ENCODE data around the gene KCNAB1.
"Not testable (repeated sequence)": the region's sequence is repeated elsewhere in the genome, so short reads cannot be mapped to it uniquely, and the experiment has no call there.

KCNAB1 gene

DNA sequence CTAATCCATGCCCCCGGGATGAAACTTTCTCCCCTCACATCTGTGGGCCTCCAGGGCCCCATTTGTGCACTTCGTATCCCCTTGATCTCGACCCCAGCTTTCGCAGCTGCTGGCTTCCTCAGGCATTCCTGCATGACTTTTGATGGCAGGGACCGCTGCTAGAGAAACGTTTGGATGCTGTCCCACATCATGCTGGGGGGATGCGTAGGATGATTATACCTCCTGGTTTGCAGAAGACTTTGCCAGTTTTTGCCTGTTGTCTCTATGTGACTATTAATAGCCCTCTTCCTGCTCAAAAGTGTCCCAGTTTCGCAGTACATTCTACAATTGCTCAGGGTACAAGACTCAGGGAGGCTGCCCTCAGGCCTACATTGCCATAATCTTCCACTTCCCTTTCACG lies 10.4 kb upstream of the KCNAB1 start:
- Histone ChIP-seq H3K27me3 (ENCODE audit: insufficient read depth, insufficient read length) (no peaks in the 10 kb centered on the region), H3K36me3 (ENCODE audit: insufficient read depth, insufficient read length, low read length) (no peaks in the 10 kb centered on the region), H3K9ac (ENCODE audit: insufficient read length, low read depth) (no peak overlapping the region), H3K4me3 (ENCODE audit: insufficient read length, low read depth) (no peak overlapping the region), H3K9me3 (ENCODE audit: insufficient read depth, low read length) (no peaks in the 10 kb centered on the region), H3K4me1 (ENCODE audit: insufficient read depth, insufficient read length) (no peaks in the 10 kb centered on the region)
- no peak for DNase-seq (ENCODE audit: low read depth, low spot score)
- TF ChIP-seq ZNF274 (IDR thresholded peaks at IDR 0.05; ENCODE audit: low read depth, low read length) (no peak), YY1 (IDR thresholded peaks at IDR 0.05; ENCODE audit: insufficient read depth, insufficient read length) (no peak), SUZ12 (IDR thresholded peaks at IDR 0.05; ENCODE audit: extremely low read depth, insufficient read depth, insufficient read length) (no peak)

DNA sequence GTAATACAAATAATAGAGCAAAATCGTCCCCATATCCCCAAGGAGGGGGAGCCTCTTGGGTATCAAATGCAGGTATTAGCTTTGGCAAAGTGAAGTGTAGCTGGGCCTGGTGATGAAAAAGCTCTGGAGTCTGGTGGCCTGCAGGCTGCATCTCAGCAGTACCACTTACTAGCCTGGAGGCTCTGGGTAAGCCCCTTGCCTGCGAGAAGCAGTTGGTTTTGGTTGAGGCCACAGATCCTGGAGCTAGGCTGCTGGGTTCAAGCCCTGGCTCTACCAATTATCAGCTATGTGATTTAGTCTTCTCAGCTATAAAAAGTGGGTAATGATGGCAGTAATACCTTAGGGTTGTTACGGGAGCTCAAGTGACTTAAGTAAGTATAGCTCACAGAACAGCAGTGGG lies 6.1 kb downstream of the KCNAB1 start:
- no peak for TF ChIP-seq SUZ12 (IDR thresholded peaks at IDR 0.05; ENCODE audit: extremely low read depth, insufficient read depth, insufficient read length)
- no peak for TF ChIP-seq YY1 (IDR thresholded peaks at IDR 0.05; ENCODE audit: insufficient read depth, insufficient read length)
- no peaks in the 10 kb centered on the region for H3K27me3 ChIP-seq (ENCODE audit: insufficient read depth, insufficient read length)
- no peak overlapping the region for H3K9ac ChIP-seq (ENCODE audit: insufficient read length, low read depth)
- no peak overlapping the region for H3K4me3 ChIP-seq (ENCODE audit: insufficient read length, low read depth)
- DNase-seq (ENCODE audit: low read depth, low spot score) = no peak
- H3K4me1 ChIP-seq (ENCODE audit: insufficient read depth, insufficient read length) = no peaks in the 10 kb centered on the region
- no peaks in the 10 kb centered on the region for H3K36me3 ChIP-seq (ENCODE audit: insufficient read depth, insufficient read length, low read length)
- no peaks in the 10 kb centered on the region for H3K9me3 ChIP-seq (ENCODE audit: insufficient read depth, low read length)

DNA sequence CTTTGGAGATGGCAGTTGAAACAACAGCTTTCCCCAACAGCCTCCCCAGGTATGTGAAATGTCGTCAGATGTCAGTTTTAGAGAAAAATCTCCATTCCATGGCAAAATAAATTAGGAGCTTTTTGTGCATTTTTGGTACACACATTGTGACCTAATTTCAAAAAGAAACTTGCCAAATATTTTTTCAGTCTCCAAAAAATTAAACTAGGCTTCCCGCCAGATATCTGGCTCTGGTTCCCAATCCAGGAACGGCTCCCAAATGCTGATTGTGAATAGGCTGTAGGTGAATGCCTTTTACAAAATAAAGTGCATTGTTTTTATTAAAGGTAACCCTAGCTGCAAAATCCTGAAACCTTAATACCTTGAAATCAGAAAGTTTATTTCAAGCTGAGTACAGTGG lies 10.9 kb downstream of the KCNAB1 start:
- H3K4me1 ChIP-seq (ENCODE audit: insufficient read depth, insufficient read length) = no peaks in the 10 kb centered on the region
- H3K27me3 ChIP-seq (ENCODE audit: insufficient read depth, insufficient read length) = no peaks in the 10 kb centered on the region
- H3K9ac ChIP-seq (ENCODE audit: insufficient read length, low read depth) = no peak overlapping the region

DNA sequence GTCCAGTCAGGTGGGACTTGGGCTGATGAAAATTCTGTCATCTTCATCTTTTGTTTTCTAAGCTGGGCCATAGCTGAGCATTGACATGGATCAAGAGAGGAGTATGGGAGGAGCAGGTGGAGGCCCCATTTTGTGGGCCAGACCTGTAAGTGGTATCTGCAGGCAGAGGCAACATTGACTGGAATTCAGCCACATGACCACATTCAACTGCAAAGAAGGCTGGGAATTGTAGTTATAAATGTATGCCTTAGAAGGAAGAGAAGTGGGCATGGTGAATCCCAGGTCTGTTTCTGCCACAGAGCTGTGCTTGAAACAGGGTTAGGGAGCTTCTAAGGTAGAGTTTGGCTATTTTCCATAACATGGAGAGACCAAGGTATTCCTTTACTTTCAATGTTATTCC lies 11.4 kb downstream of the KCNAB1 start:
- Histone ChIP-seq H3K9ac (ENCODE audit: insufficient read length, low read depth) (no peak overlapping the region), H3K4me1 (ENCODE audit: insufficient read depth, insufficient read length) (no peaks in the 10 kb centered on the region), H3K9me3 (ENCODE audit: insufficient read depth, low read length) (no peaks in the 10 kb centered on the region), H3K4me3 (ENCODE audit: insufficient read length, low read depth) (no peak overlapping the region), H3K27me3 (ENCODE audit: insufficient read depth, insufficient read length) (no peaks in the 10 kb centered on the region), H3K36me3 (ENCODE audit: insufficient read depth, insufficient read length, low read length) (no peaks in the 10 kb centered on the region)
- DNase-seq (ENCODE audit: low read depth, low spot score) = no peak
- TF ChIP-seq SUZ12 (IDR thresholded peaks at IDR 0.05; ENCODE audit: extremely low read depth, insufficient read depth, insufficient read length) (no peak), YY1 (IDR thresholded peaks at IDR 0.05; ENCODE audit: insufficient read depth, insufficient read length) (no peak), ZNF274 (IDR thresholded peaks at IDR 0.05; ENCODE audit: low read depth, low read length) (no peak)

More for the DNA sequence above, 10.9 kb downstream of the KCNAB1 start:
- no peak for DNase-seq (ENCODE audit: low read depth, low spot score)
- H3K9me3 ChIP-seq (ENCODE audit: insufficient read depth, low read length) = no peaks in the 10 kb centered on the region
- H3K36me3 ChIP-seq (ENCODE audit: insufficient read depth, insufficient read length, low read length) = no peaks in the 10 kb centered on the region
- H3K4me3 ChIP-seq (ENCODE audit: insufficient read length, low read depth) = no peak overlapping the region
- TF ChIP-seq YY1 (IDR thresholded peaks at IDR 0.05; ENCODE audit: insufficient read depth, insufficient read length) = no peak

DNA sequence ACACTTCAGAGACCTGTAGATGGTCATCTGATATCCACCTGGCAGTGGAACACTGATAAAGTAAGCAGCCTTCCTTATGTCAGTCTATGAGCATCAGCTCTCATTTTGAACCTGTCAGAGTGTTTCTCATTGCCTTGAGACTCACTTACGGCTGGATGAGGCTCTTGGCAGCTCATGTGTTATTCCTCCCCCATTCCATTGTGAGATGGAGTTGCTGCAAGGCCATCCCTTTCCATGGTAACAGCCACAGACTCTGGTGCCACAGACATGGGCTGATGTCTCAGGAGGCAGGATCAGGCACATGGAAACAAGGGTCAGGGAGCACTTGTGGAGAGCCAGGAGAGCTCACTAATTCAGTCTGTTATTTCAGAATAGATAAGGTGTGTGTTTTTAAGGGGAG lies 11.9 kb downstream of the KCNAB1 start:
- Histone ChIP-seq H3K4me1 (ENCODE audit: insufficient read depth, insufficient read length) (no peaks in the 10 kb centered on the region), H3K9me3 (ENCODE audit: insufficient read depth, low read length) (no peaks in the 10 kb centered on the region), H3K27me3 (ENCODE audit: insufficient read depth, insufficient read length) (no peaks in the 10 kb centered on the region), H3K36me3 (ENCODE audit: insufficient read depth, insufficient read length, low read length) (no peaks in the 10 kb centered on the region), H3K4me3 (ENCODE audit: insufficient read length, low read depth) (no peak overlapping the region), H3K9ac (ENCODE audit: insufficient read length, low read depth) (no peak overlapping the region)
- no peak for TF ChIP-seq YY1 (IDR thresholded peaks at IDR 0.05; ENCODE audit: insufficient read depth, insufficient read length)
- no peak for TF ChIP-seq SUZ12 (IDR thresholded peaks at IDR 0.05; ENCODE audit: extremely low read depth, insufficient read depth, insufficient read length)
- no peak for TF ChIP-seq ZNF274 (IDR thresholded peaks at IDR 0.05; ENCODE audit: low read depth, low read length)
- no peak for DNase-seq (ENCODE audit: low read depth, low spot score)

DNA sequence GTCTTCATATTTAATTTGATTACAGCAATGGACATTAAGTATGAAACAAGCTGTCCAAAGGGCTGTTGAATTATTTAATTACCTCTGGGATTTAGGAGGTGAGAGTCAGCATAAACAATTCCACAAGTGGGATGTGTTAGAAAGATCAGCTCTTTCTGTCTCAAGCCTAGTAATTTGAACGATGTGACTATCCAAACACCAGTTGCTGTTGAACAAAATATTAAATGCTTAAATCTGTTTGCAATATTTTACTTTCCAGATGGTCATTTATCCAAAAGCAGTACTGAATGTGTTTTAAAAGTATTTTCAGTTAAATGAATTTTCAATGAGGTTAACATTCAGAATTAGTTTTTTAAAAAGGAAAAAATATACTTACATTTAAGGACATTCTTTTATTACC lies 12.7 kb downstream of the KCNAB1 start:
- no peaks in the 10 kb centered on the region for H3K9me3 ChIP-seq (ENCODE audit: insufficient read depth, low read length)
- no peak overlapping the region for H3K4me3 ChIP-seq (ENCODE audit: insufficient read length, low read depth)
- no peaks in the 10 kb centered on the region for H3K4me1 ChIP-seq (ENCODE audit: insufficient read depth, insufficient read length)
- H3K27me3 ChIP-seq (ENCODE audit: insufficient read depth, insufficient read length) = no peaks in the 10 kb centered on the region
- no peak for DNase-seq (ENCODE audit: low read depth, low spot score)
- no peak for TF ChIP-seq SUZ12 (IDR thresholded peaks at IDR 0.05; ENCODE audit: extremely low read depth, insufficient read depth, insufficient read length)
- no peak for TF ChIP-seq ZNF274 (IDR thresholded peaks at IDR 0.05; ENCODE audit: low read depth, low read length)
- TF ChIP-seq YY1 (IDR thresholded peaks at IDR 0.05; ENCODE audit: insufficient read depth, insufficient read length) = no peak
- no peaks in the 10 kb centered on the region for H3K36me3 ChIP-seq (ENCODE audit: insufficient read depth, insufficient read length, low read length)
- no peak overlapping the region for H3K9ac ChIP-seq (ENCODE audit: insufficient read length, low read depth)

DNA sequence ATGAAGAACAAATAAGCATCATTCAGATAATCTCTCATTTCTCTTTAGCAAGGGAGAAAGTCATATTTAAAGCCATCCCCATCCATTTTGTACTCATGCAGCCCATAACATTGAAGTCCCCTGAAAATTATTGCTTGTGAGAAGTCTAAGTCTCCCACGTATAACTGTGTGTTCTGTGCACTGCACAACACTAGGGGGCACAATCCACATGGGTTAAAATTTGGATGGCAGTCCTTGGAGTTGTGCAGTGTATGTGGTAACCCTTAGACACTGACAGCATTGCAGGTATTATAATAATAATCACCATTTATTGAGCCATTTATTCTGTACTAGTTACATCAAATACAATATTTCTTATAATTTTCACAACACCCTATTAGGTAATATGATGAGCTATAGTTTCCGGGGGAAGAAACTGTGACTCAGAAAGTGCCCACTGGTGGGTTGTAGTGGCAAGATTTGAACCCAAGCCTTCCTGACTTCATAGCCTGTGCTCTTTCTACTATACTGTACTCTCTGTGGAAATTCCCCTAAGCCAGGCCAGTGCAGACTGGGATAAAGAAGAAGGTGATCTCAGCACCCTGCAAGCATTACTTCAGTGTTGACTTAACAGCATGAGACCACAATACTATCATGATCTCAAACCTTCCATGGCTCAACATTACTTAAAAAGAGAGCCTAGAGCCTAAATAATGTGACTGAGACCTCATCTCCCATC lies 15.7 kb downstream of the KCNAB1 start:
- Histone ChIP-seq H3K36me3 (ENCODE audit: insufficient read depth, insufficient read length, low read length) (no peaks in the 10 kb centered on the region), H3K4me1 (ENCODE audit: insufficient read depth, insufficient read length) (no peaks in the 10 kb centered on the region), H3K9ac (ENCODE audit: insufficient read length, low read depth) (no peak overlapping the region), H3K4me3 (ENCODE audit: insufficient read length, low read depth) (no peak overlapping the region), H3K9me3 (ENCODE audit: insufficient read depth, low read length) (no peaks in the 10 kb centered on the region), H3K27me3 (ENCODE audit: insufficient read depth, insufficient read length) (no peaks in the 10 kb centered on the region)
- no peak for DNase-seq (ENCODE audit: low read depth, low spot score)
- TF ChIP-seq YY1 (IDR thresholded peaks at IDR 0.05; ENCODE audit: insufficient read depth, insufficient read length) = no peak
- no peak for TF ChIP-seq ZNF274 (IDR thresholded peaks at IDR 0.05; ENCODE audit: low read depth, low read length)
- no peak for TF ChIP-seq SUZ12 (IDR thresholded peaks at IDR 0.05; ENCODE audit: extremely low read depth, insufficient read depth, insufficient read length)

DNA sequence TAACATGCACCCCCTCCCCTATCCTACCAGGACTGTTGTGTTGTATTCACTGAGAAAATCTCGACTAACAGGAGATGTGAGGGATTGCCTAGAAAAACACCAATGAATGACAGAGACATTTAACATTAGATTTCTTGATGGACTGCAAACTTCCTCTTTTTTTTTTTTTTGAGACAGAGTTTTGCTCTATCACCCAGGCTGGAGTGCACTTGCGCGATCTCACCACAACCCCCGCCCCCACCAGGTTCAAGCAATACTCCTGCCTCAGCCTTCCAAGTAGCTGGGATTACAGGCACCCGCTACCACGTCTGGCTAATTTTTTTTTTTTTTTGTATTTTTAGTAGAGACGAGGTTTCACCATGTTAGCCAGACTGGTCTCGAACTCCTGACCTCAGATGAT lies 17.0 kb downstream of the KCNAB1 start:
- H3K4me1 ChIP-seq (ENCODE audit: insufficient read depth, insufficient read length); H3K9ac ChIP-seq (ENCODE audit: insufficient read length, low read depth); H3K27me3 ChIP-seq (ENCODE audit: insufficient read depth, insufficient read length); H3K36me3 ChIP-seq (ENCODE audit: insufficient read depth, insufficient read length, low read length); DNase-seq (ENCODE audit: low read depth, low spot score); H3K9me3 ChIP-seq (ENCODE audit: insufficient read depth, low read length); H3K4me3 ChIP-seq (ENCODE audit: insufficient read length, low read depth): not testable (repeated sequence)

Measured in NT2/D1 (cell line).